ENCODE measurements around the gene TRANK1. TPM values are rescaled to one million over a fixed set of nuclear protein-coding genes. Genes with fewer than 3 reads are reported as not detected.
A peak's percentile ranks its signal among the peaks of the same experiment; 100 is the strongest.
"Not testable (repeated sequence)": the region's sequence is repeated elsewhere in the genome, so short reads cannot be mapped to it uniquely, and the experiment has no call there.

The TRANK1 gene
- total RNA-seq, 1 donor from 2014 or later, result 0.53 TPM

GRCh38 chr3:36881735-36882134 is 63.1 kb downstream of the TRANK1 start:
- no peak overlapping the region for H3K4me3 ChIP-seq (ENCODE audit: low read depth, low read length)
- DNase-seq (ENCODE audit: low read depth) (no peak), FAIRE-seq (no peak)
- no peaks in the 10 kb centered on the region for H3K27me3 ChIP-seq (ENCODE audit: control insufficient read depth, insufficient read depth, low read length)
- TF ChIP-seq CTCF (IDR thresholded peaks at IDR 0.05; ENCODE audit: insufficient read depth, low read length, severe bottlenecking), result no peak
- no peaks in the 10 kb centered on the region for H3K36me3 ChIP-seq (ENCODE audit: control insufficient read depth, insufficient read depth, low read length)

- not testable (repeated sequence) for H3K4me3 ChIP-seq (ENCODE audit: low read depth, low read length); FAIRE-seq; H3K36me3 ChIP-seq (ENCODE audit: control insufficient read depth, insufficient read depth, low read length); H3K27me3 ChIP-seq (ENCODE audit: control insufficient read depth, insufficient read depth, low read length); DNase-seq (ENCODE audit: low read depth)
Measured at GRCh38 chr3:36879842-36880241, 65.0 kb downstream of the TRANK1 start.

GRCh38 chr3:36877930-36878685 is 66.7 kb downstream of the TRANK1 start:
- TF ChIP-seq CTCF (IDR thresholded peaks at IDR 0.05; ENCODE audit: insufficient read depth, low read length, severe bottlenecking), result no peak

GRCh38 chr3:36876181-36876936 is 68.5 kb downstream of the TRANK1 start:
- no peak for TF ChIP-seq CTCF (IDR thresholded peaks at IDR 0.05; ENCODE audit: insufficient read depth, low read length, severe bottlenecking)
- H3K27me3 ChIP-seq (ENCODE audit: control insufficient read depth, insufficient read depth, low read length), result no peaks in the 10 kb centered on the region
- DNase-seq (ENCODE audit: low read depth), result no peak
- H3K4me3 ChIP-seq (ENCODE audit: low read depth, low read length), result no peak overlapping the region
- no peaks in the 10 kb centered on the region for H3K36me3 ChIP-seq (ENCODE audit: control insufficient read depth, insufficient read depth, low read length)
- no peak for FAIRE-seq

More at GRCh38 chr3:36877930-36878685, 66.7 kb downstream of the TRANK1 start:
- FAIRE-seq (no peak), DNase-seq (ENCODE audit: low read depth) (peak; percentile 64)
- no peaks in the 10 kb centered on the region for H3K27me3 ChIP-seq (ENCODE audit: control insufficient read depth, insufficient read depth, low read length)
- H3K36me3 ChIP-seq (ENCODE audit: control insufficient read depth, insufficient read depth, low read length), result no peaks in the 10 kb centered on the region
- no peak overlapping the region for H3K4me3 ChIP-seq (ENCODE audit: low read depth, low read length)

GRCh38 chr3:36875397-36875796 is 69.5 kb downstream of the TRANK1 start:
- no peak for DNase-seq (ENCODE audit: low read depth)
- no peaks in the 10 kb centered on the region for H3K36me3 ChIP-seq (ENCODE audit: control insufficient read depth, insufficient read depth, low read length)
- TF ChIP-seq CTCF (IDR thresholded peaks at IDR 0.05; ENCODE audit: insufficient read depth, low read length, severe bottlenecking), result no peak
- no peaks in the 10 kb centered on the region for H3K27me3 ChIP-seq (ENCODE audit: control insufficient read depth, insufficient read depth, low read length)
- no peak overlapping the region for H3K4me3 ChIP-seq (ENCODE audit: low read depth, low read length)
- no peak for FAIRE-seq

- Histone ChIP-seq H3K36me3 (ENCODE audit: control insufficient read depth, insufficient read depth, low read length) (no peaks in the 10 kb centered on the region), H3K27me3 (ENCODE audit: control insufficient read depth, insufficient read depth, low read length) (no peaks in the 10 kb centered on the region), H3K4me3 (ENCODE audit: low read depth, low read length) (no peak overlapping the region)
- FAIRE-seq (no peak), DNase-seq (ENCODE audit: low read depth) (no peak)
- TF ChIP-seq CTCF (IDR thresholded peaks at IDR 0.05; ENCODE audit: insufficient read depth, low read length, severe bottlenecking), result no peak
Measured at GRCh38 chr3:36874424-36874823, 70.4 kb downstream of the TRANK1 start.

All from bronchial epithelial cell (primary cell).